VCaP (cell line): Measurements from ENCODE around the gene EPHB3.

Experiments
- H3K27ac ChIP-seq: fragments of 450-650 bp; 2 replicates; pipeline ENCODE4 v1.5.1; 2017
- TF ChIP-seq, protein P1 (sequence below): fragments of 450-650 bp; conservative IDR thresholded peaks from 2 replicates; pipeline ENCODE4 v1.5.1; 2017; ENCODE audit warnings: mild to moderate bottlenecking, moderate library complexity

Gene EPHB3

DNA sequence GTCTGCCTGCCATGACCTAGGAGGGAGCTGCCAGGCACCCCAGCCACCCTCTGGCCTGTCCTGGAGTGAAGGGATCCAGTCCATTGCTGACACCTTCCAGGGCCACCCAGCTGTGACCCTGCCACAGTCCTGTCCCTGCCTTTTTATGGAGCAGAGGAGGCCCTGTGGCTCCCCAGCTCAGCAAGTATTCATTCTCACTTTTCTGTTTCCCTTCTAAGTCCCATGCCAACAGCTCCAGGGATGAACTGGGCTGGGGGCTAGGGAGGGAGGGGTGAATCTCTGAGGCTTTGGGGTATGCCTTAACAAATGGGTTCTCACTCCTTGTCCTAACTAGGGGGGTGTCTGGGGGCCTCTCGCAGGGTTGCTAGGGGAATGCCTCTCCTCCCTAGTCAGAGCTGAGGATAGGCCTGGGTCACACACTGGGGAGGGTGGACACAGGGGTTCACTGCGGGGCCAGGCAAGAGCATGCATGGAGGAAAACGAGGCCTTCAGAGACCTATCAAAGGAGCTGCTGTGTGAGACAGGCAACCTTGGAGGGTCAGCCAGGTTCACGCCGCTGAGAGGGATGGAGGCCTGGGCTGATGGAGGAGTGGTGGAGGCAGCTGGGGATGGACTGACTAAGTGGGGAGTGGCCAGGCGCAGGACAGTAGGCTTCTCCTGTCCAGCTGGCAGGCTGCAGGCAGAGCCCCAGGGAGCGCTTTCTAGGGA lies 31.8 kb downstream of the EPHB3 start:
- no peak overlapping the region for H3K27ac ChIP-seq
- TF ChIP-seq, protein P1, sequence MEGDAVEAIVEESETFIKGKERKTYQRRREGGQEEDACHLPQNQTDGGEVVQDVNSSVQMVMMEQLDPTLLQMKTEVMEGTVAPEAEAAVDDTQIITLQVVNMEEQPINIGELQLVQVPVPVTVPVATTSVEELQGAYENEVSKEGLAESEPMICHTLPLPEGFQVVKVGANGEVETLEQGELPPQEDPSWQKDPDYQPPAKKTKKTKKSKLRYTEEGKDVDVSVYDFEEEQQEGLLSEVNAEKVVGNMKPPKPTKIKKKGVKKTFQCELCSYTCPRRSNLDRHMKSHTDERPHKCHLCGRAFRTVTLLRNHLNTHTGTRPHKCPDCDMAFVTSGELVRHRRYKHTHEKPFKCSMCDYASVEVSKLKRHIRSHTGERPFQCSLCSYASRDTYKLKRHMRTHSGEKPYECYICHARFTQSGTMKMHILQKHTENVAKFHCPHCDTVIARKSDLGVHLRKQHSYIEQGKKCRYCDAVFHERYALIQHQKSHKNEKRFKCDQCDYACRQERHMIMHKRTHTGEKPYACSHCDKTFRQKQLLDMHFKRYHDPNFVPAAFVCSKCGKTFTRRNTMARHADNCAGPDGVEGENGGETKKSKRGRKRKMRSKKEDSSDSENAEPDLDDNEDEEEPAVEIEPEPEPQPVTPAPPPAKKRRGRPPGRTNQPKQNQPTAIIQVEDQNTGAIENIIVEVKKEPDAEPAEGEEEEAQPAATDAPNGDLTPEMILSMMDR, result no peak

DNA sequence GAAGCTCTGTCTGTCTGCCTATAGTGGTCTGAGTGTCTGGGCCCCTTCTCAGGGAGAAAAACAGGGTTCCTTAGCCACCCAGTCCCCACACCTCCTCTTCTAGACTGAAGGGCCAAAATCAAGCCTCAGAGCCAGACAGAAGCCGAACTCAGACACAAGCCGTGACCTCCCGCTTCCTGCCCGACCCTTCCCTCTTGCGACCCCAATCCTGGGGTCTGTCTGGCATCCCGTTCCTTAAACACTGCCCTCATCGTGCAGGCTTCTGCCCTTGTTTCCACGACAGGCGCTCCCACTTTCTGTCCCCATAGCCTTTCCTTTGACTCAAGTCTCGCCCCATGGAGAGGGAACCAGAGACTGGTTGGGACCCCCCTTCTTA lies 32.3 kb downstream of the EPHB3 start:
- TF ChIP-seq, protein P1, result no peak
- H3K27ac ChIP-seq, result no peak overlapping the region

DNA sequence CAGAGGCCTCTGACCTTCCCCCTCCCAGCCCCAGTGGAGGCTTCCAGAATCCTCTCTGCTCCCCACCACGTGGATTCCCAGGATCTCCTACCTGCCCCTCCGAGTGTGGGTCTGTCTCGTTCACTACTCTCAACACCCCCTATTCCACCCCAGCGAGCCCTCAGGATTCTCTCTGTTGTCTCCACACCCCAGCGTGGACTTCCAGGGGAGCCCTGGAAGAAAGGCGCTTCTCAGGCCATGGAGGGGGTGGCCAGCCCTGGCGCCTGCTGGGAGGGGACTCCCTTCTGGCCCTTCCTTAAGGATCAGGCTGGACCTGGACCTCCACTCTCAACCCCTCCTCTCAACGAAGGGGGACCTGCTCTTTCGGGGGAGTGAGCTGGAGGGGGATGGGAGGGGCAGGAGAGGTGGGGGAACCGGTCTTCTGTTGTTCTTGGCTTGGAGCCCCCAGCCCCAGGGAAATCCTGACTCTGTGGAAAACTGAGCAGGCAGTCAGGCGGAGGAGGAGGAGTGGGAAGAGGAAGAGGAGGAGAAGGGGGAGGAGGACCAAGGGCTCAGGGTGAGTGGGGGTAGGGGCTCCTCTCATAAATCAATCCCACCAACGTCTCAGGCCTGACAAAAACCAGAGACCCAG lies 32.9 kb downstream of the EPHB3 start:
- TF ChIP-seq, protein P1, result no peak
- H3K27ac ChIP-seq, result no peak overlapping the region

DNA sequence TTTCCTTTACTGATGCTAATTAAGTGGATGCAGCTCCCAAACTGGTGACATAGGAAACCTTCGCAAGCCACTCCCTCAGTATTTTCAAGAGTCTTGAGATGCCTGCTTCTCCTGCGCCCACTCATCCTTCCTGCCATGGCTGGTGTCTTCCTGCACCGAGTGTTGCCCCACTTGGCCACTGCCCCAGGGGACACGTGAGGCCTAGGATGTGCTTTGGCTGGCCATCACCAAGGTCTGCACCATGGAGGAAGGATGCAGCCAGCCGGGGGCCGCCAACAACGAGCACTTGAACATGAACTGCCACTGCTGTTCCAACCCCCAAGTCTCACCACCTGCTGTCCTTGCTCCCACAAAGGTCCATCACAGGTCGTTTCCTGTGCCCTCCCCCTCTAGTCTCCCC lies 34.1 kb downstream of the EPHB3 start:
- TF ChIP-seq, protein P1, result no peak
- H3K27ac ChIP-seq, result no peak overlapping the region

DNA sequence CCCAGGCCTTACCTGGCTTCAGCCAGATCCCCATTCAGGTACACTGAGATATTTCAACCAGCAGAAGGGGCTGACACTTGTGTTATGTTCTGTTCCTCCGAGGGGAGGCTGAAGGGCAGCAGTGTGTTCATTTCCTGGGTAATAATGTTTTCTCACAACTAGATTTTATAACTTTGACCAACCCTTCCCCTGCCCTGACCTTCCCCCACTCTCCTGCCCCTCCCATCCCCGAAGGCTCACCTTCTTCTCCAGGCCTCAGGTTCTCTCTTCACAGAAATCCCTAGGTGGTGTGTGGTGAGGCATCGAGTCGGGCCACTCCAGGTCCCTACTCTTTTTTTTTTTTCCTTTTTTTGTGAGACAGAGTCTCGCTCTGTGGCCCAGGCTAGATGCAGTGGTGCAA lies 34.6 kb downstream of the EPHB3 start:
- TF ChIP-seq, protein P1, result no peak
- no peak overlapping the region for H3K27ac ChIP-seq

DNA sequence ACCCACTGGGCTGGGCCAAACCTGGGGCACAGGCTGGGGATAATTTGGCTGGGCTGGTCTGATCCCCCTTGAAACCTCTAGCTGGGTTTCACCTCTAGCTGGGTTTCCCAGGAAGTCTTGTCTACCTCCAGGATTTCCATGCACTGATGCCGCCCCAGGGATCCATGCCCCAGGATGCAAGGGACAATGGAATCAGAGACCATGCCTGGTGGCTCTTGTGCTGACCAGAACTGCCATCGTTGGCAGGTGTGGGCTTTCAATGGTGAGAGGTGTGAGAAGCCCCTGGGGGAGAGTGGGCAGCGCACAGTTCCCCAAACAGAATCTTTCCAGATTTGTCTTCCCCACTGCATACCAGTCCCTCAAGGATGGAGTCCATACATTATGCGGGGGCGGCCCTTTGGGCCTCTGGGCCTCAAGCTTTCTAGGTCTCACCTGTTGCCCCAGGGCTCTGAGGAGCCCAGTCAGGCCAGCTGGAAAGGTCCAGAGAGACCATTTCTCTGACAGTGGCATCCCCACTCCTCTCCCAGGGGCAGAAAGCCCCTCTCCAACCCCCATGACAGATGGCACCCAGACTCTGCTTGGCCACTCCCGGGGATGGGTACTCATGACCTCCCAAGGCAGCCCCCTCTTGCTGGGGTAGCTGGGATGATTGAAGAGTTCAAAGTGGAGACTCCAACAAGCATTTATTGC lies 35.4 kb downstream of the EPHB3 start:
- TF ChIP-seq, protein P1, result no peak
- no peak overlapping the region for H3K27ac ChIP-seq

DNA sequence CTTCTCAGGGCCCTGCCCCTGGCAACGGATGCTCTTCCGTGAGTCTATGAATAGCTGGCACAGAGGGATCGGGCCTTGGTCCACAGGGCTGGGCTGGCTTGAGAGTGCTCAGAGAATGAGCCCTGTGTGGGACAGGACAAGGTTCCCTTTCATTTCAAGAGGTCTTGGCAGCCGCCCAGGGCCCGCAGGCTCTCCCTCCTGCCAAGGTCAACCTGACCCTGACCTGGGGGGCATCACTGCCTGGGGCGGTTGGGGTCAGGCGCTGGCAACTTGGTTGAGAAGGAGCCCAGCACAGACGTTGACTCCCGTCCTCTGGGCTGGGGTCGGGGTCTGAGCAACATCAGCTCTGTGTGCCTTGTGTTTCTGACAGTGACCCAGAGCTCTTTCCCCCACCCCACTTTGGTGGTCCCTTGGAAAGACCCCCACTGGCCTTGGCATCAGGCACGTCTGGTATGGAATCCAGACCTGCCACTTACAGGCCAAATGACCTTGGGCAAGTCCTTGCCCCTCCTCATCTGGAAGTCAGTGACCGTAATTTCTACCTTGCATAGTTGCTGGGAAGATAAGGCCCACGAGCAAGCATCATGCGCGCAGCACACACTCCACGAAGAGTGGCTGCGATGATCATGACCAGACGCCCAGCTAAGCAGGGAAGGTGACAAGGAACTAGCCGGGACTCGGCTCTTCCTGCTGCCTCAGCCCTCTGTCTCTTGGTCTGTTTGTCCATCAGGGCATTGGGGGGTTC lies 36.4 kb downstream of the EPHB3 start:
- TF ChIP-seq, protein P1, result no peak
- H3K27ac ChIP-seq, result no peak overlapping the region
